Kidney epithelial cell (primary cell): ENCODE data around the gene TENT5C. TPM values are rescaled to one million over a fixed set of nuclear protein-coding genes. Genes with fewer than 3 reads are reported as not detected.

ENCODE experiments used
- DNase-seq: peaks from one replicate; pipeline ENCODE4 v3.0.0-alpha.2; 2010; ENCODE audit warnings: low read depth
- H3K27me3 ChIP-seq: 2 replicates; pipeline ENCODE4 v1.6.0; 2011; ENCODE audit warnings: low read length; ENCODE audit not compliant: control insufficient read depth, insufficient read depth
- H3K36me3 ChIP-seq: 2 replicates; pipeline ENCODE4 v1.5.1; 2011; ENCODE audit warnings: low read length; ENCODE audit not compliant: control insufficient read depth, insufficient read depth
- H3K4me3 ChIP-seq: 2 replicates; pipeline ENCODE4 v1.5.1; 2011; ENCODE audit warnings: low read depth, mild to moderate bottlenecking, control low read depth, low read length
- CTCF ChIP-seq: IDR thresholded peaks from 2 replicates; pipeline ENCODE4 v1.5.1; 2011; ENCODE audit warnings: mild to moderate bottlenecking, moderate library complexity, low read length, control low read depth, inconsistent platforms; ENCODE audit not compliant: insufficient read depth, poor library complexity, severe bottlenecking
- total RNA-seq: library from RNA; depleted of rRNA; stranded (reverse); fragments of >200 nt; gene quantifications from 2 replicates; pipeline ENCODE4 v1.2.3, GENCODE V29; 2015

TENT5C gene
- total RNA-seq, 1 donor from 2014 or later: 0.13 TPM

GRCh38 chr1:117609471-117609911, 3.6 kb downstream of the TENT5C start:
- no peak for TF ChIP-seq CTCF

GRCh38 chr1:117610036-117610435, 4.2 kb downstream of the TENT5C start:
- Histone ChIP-seq H3K27me3 (peaks cover 7% of the 10 kb centered on the region), H3K4me3 (no peak overlapping the region), H3K36me3 (no peaks in the 10 kb centered on the region)
- DNase-seq: no peak
- TF ChIP-seq CTCF: no peak

More at GRCh38 chr1:117609471-117609911, 3.6 kb downstream of the TENT5C start:
- H3K27me3 ChIP-seq: peaks cover 7% of the 10 kb centered on the region
- no peaks in the 10 kb centered on the region for H3K36me3 ChIP-seq
- DNase-seq: no peak
- no peak overlapping the region for H3K4me3 ChIP-seq

- no peak for TF ChIP-seq CTCF
- no peaks in the 10 kb centered on the region for H3K36me3 ChIP-seq
- no peak overlapping the region for H3K4me3 ChIP-seq
These were observed 5.3 kb downstream of the TENT5C start for GRCh38 chr1:117611121-117611601.

GRCh38 chr1:117611894-117612483, 6.1 kb downstream of the TENT5C start:
- no peak for DNase-seq
- Histone ChIP-seq H3K27me3 (peaks cover 4% of the 10 kb centered on the region), H3K4me3 (no peak overlapping the region), H3K36me3 (no peaks in the 10 kb centered on the region)
- no peak for TF ChIP-seq CTCF

More at GRCh38 chr1:117611121-117611601, 5.3 kb downstream of the TENT5C start:
- peaks cover 7% of the 10 kb centered on the region for H3K27me3 ChIP-seq
- DNase-seq: no peak

GRCh38 chr1:117612517-117613248, 6.8 kb downstream of the TENT5C start:
- peak; percentile 10 for DNase-seq
- no peaks in the 10 kb centered on the region for H3K36me3 ChIP-seq
- no peak overlapping the region for H3K4me3 ChIP-seq
- peaks cover 4% of the 10 kb centered on the region for H3K27me3 ChIP-seq
- no peak for TF ChIP-seq CTCF
